HCT116 (cell line): ENCODE measurements around the gene ARIH2. TPM values are rescaled to one million over a fixed set of nuclear protein-coding genes. Genes with fewer than 3 reads are reported as not detected.

Experiments used
- ATAC-seq: fragments of 200-7000 bp; cut with Tn5 transposase; 2 replicates; pipeline ENCODE4 v1.9.1; 2020; ENCODE audit warnings: mild to moderate bottlenecking, moderate library complexity
- BruUV-seq: library from RNA; stranded (reverse); fragments of 400-500 nt; replicated peaks from 2 replicates; lab custom pipeline; 2021; lab: Mats Ljungman, UMichigan
- CTCF ChIA-PET: fragments of 300-600 bp; sonication (Branson Sonifier 250); formaldehyde crosslinking; loops from one replicate; lab custom pipeline; 2021; ENCODE audit warnings: antibody characterized with exemption; lab: Charles Lee
- POLR2A ChIA-PET: fragments of 300-600, 350-600 bp; sonication (Branson Sonifier 250); formaldehyde crosslinking; loops from one replicate; lab custom pipeline; 2021; ENCODE audit warnings: antibody characterized with exemption; lab: Charles Lee
- RAD21 ChIA-PET, 2 experiments: fragments of 300-600 bp; sonication (Branson Sonifier 250); formaldehyde crosslinking; loops; one replicate each; lab custom pipeline; 2023; ENCODE audit warnings: low total read pairs in 2 of 2; ENCODE audit not compliant: uncharacterized antibody in 2 of 2, unreplicated experiment in 2 of 2, low non-redundant PET in 1 of 2; lab: Charles Lee
- DNase-seq: peaks from one replicate; pipeline ENCODE4 v3.0.0-alpha.2; 2010; ENCODE audit warnings: low read depth, low spot score
- H2AFZ ChIP-seq: fragments of 200-600 bp; shearing (Covaris generic), sonication (generic); 2 replicates; pipeline ENCODE4 v1.6.1; 2017; ENCODE audit warnings: low read depth, mixed run types, mixed read lengths, antibody characterized with exemption, low read length; ENCODE audit not compliant: poor library complexity, severe bottlenecking
- H3K27ac ChIP-seq: 2 replicates; pipeline ENCODE4 v1.5.1; 2012; ENCODE audit warnings: low read depth, low read length
- H3K27me3 ChIP-seq: fragments of 200-600 bp; sonication (generic); 2 replicates; pipeline ENCODE4 v1.6.1; 2016; ENCODE audit warnings: mixed run types, low read length, mixed read lengths; ENCODE audit not compliant: insufficient read depth
- H3K36me3 ChIP-seq, 2 experiments: fragments of 200-500 bp in 1 of 2; fragments of 200-600 bp in 1 of 2; sonication (Bioruptor generic) in 1 of 2; sonication (generic) in 1 of 2; 2 replicates each; pipeline versions ENCODE4 v1.5.1 to v1.6.1; 2014 to 2016; ENCODE audit warnings: low read length in 2 of 2, inconsistent platforms in 1 of 2, mixed read lengths in 1 of 2, mixed run types in 1 of 2; ENCODE audit not compliant: insufficient read depth in 2 of 2, control insufficient read depth in 1 of 2
- H3K4me1 ChIP-seq, 2 experiments: fragments of 200-600 bp in 1 of 2; sonication (generic) in 1 of 2; 2 replicates each; pipeline versions ENCODE4 v1.5.1 to v1.6.1; 2012 to 2017; ENCODE audit warnings: low read length in 2 of 2, inconsistent platforms in 1 of 2, mild to moderate bottlenecking in 1 of 2, mixed read lengths in 1 of 2, mixed run types in 1 of 2, moderate library complexity in 1 of 2; ENCODE audit not compliant: insufficient read depth in 2 of 2, control insufficient read depth in 1 of 2
- H3K4me2 ChIP-seq: fragments of 200-600 bp; sonication (generic); 2 replicates; pipeline ENCODE4 v1.6.1; 2017; ENCODE audit warnings: mixed run types, low read length, mixed read lengths
- H3K4me3 ChIP-seq, 2 experiments: fragments of 200-600 bp in 1 of 2; sonication (generic) in 1 of 2; replicated peaks in 1 of 2; 2 replicates each; pipeline ENCODE4 v1.5.1; 2011 to 2016; ENCODE audit warnings: low read length in 2 of 2, control low read depth in 1 of 2, low read depth in 1 of 2, mild to moderate bottlenecking in 1 of 2, mixed read lengths in 1 of 2, mixed run types in 1 of 2
- H3K79me2 ChIP-seq: fragments of 200-600 bp; sonication (generic); 2 replicates; pipeline ENCODE4 v1.6.1; 2017; ENCODE audit warnings: mild to moderate bottlenecking, mixed run types, low read length, moderate library complexity, mixed read lengths; ENCODE audit not compliant: insufficient read depth
- H3K9ac ChIP-seq: fragments of 200-600 bp; sonication (generic); 2 replicates; pipeline ENCODE4 v1.6.1; 2016; ENCODE audit warnings: low read length, mixed read lengths
- H3K9me2 ChIP-seq: fragments of 200-600 bp; sonication (generic), shearing (Covaris generic); 2 replicates; pipeline ENCODE4 v1.6.1; 2017; ENCODE audit warnings: mixed run types, mild to moderate bottlenecking, moderate library complexity; ENCODE audit not compliant: insufficient read depth
- H3K9me3 ChIP-seq, 2 experiments: fragments of 200-500 bp in 1 of 2; fragments of 200-600 bp in 1 of 2; sonication (Bioruptor generic) in 1 of 2; sonication (generic) in 1 of 2; 2 replicates each; pipeline ENCODE4 v1.6.1; 2014 to 2017; ENCODE audit warnings: low read length in 2 of 2, mixed read lengths in 2 of 2, inconsistent platforms in 1 of 2, low read depth in 1 of 2, mild to moderate bottlenecking in 1 of 2, mixed run types in 1 of 2, moderate library complexity in 1 of 2; ENCODE audit not compliant: control insufficient read depth in 1 of 2, insufficient read depth in 1 of 2
- H4K20me1 ChIP-seq: fragments of 200-600 bp; sonication (generic), shearing (Covaris generic); 2 replicates; pipeline ENCODE4 v1.6.1; 2017; ENCODE audit warnings: mixed run types, mild to moderate bottlenecking, moderate library complexity; ENCODE audit not compliant: insufficient read depth
- ATF3 ChIP-seq: IDR thresholded peaks from 2 replicates; pipeline ENCODE4 v1.6.1; 2012
- EZH2 ChIP-seq: fragments of 200-600 bp; sonication (generic); IDR thresholded peaks from 2 replicates; pipeline ENCODE4 v1.6.1; 2017; ENCODE audit warnings: antibody characterized with exemption, mixed run types
- POLR2A ChIP-seq: IDR thresholded peaks from 2 replicates; pipeline ENCODE4 v1.7.0; 2011; ENCODE audit warnings: borderline replicate concordance; ENCODE audit not compliant: insufficient read depth, insufficient read length; ENCODE audit errors: extremely low read depth
- POLR2AphosphoS5 ChIP-seq: IDR thresholded peaks from 2 replicates; pipeline ENCODE4 v1.6.1; 2011; ENCODE audit warnings: mild to moderate bottlenecking, low read depth, low read length, moderate library complexity
- intact Hi-C: fragments of 100-400 bp; cut with micrococcal nuclease; formaldehyde crosslinking; loops from 2 replicates; pipeline ENCODE4 v1.10.0; 2022
- total RNA-seq: library from RNA; stranded (reverse); gene quantifications from one replicate; pipeline ENCODE4 v1.2.1, GENCODE V29; 2021; ENCODE audit not compliant: unreplicated experiment

Gene ARIH2
- total RNA-seq, 1 experiment from 2014 or later, result 105 TPM

GRCh38 chr3:49023775-49024174 is 105.1 kb downstream of the ARIH2 start:
- no peaks in the 10 kb centered on the region; the same call in 1 of the 2 replicates for H4K20me1 ChIP-seq
- peak overlapping the region; percentile 90 for H3K4me2 ChIP-seq
- H3K36me3 ChIP-seq, result peaks cover 18 to 54% of the 10 kb centered on the region in 2 experiments; a peak in 3 of 4 replicates
- H3K4me3 ChIP-seq, result peak overlapping the region; percentile 13 to 80; a peak in 2 of 4 replicates
- ATAC-seq (no peak), DNase-seq (no peak)
- H3K9me2 ChIP-seq, result no peaks in the 10 kb centered on the region
- H2AFZ ChIP-seq, result no peak overlapping the region
- H3K79me2 ChIP-seq, result peaks cover 90% of the 10 kb centered on the region
- POLR2A ChIA-PET, result no interaction called here
- intact Hi-C loops, result no loop called here
- TF ChIP-seq POLR2AphosphoS5 (peak; percentile 18; the same call in 1 of the 2 replicates), ATF3 (no peak)
- TF ChIP-seq, all 23 proteins: peak for 1
- no TSS peak for BruUV-seq
- 0 out of 2 replicates have a peak overlapping the region, but pooled peaks have one; percentile 9 for H3K27ac ChIP-seq
- H3K27me3 ChIP-seq, result no peaks in the 10 kb centered on the region
- ChIA-PET RAD21 (interaction anchor here in 1 of 2 experiments (0.7 kb wide), 1 partner anchor 628 kb away, joined by 7 read pairs; no protein-coding TSS in a partner anchor), CTCF (interaction anchor here (1.0 to 3.5 kb wide), 3 partner anchors 17 to 70 kb away, joined by 5 to 29 read pairs (median 28); partner anchors contain the start of genes P4HTM, QRICH1 and WDR6)
- peaks cover 18 to 61% of the 10 kb centered on the region in 2 experiments for H3K4me1 ChIP-seq
- H3K9me3 ChIP-seq, result no peaks in the 10 kb centered on the region
- H3K9ac ChIP-seq, result 0 out of 2 replicates have a peak overlapping the region, but pooled peaks have one; percentile 12

GRCh38 chr3:49024449-49024848 is 105.8 kb downstream of the ARIH2 start:
- DNase-seq, result no peak
- H3K79me2 ChIP-seq, result peaks cover 93% of the 10 kb centered on the region
- peak overlapping the region; percentile 9 for H3K27ac ChIP-seq
- no peaks in the 10 kb centered on the region for H3K9me2 ChIP-seq
- CTCF ChIA-PET, result no interaction called here
- RAD21 ChIA-PET, result no interaction called here
- intact Hi-C loops, result no loop called here
- H2AFZ ChIP-seq, result no peak overlapping the region
- no peaks in the 10 kb centered on the region for H3K27me3 ChIP-seq
- no peaks in the 10 kb centered on the region; the same call in 1 of the 2 replicates for H4K20me1 ChIP-seq
- TF ChIP-seq POLR2A (peak; percentile 9), EZH2 (no peak)
- TF ChIP-seq, all 23 proteins: peak for 1
- H3K36me3 ChIP-seq, result peaks cover 18 to 54% of the 10 kb centered on the region in 2 experiments; a peak in 3 of 4 replicates
- no peak for ATAC-seq
- POLR2A ChIA-PET, result interaction anchor here (0.5 to 2.5 kb wide), 2 partner anchors 17 to 109 kb away, joined by 4 to 8 read pairs; partner anchors contain the start of gene WDR6
- no peaks in the 10 kb centered on the region for H3K9me3 ChIP-seq
- peak overlapping the region; percentile 90; the same call in 1 of the 2 replicates for H3K4me2 ChIP-seq
- no peak overlapping the region for H3K9ac ChIP-seq
- H3K4me1 ChIP-seq, result peaks cover 15 to 59% of the 10 kb centered on the region in 2 experiments
- H3K4me3 ChIP-seq, result no peak overlapping the region; a peak in 1 of 4 replicates
- no TSS peak for BruUV-seq
